ENCODE measurements around the gene SOHLH1. TPM values are rescaled to one million over a fixed set of nuclear protein-coding genes. Genes with fewer than 3 reads are reported as not detected.

The SOHLH1 gene
- total RNA-seq, 4 donors from 2014 or later: not detected

DNA sequence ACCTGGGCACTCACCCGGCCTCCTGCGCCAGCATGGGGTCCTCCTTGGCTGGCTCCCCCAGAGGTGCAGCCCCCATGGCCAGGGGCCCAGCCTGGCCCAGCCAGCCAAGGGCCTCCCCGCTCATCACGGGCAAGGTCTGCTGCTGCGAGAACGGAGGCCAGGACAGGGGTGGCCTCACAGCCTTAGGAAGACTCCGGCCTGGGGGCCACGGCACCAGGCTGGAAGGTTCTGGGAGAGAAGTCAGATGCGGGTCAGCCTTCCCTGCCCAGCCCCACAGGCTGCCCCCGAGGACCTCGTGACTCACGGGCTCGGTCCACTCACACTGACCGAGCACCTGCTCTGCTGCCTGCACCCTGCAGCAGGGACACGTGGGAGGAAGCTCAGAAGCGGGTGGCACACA, 4.2 kb downstream of the SOHLH1 start:
- TF ChIP-seq POLR2AphosphoS5 (IDR thresholded peaks at IDR 0.05): no peak
- TF ChIP-seq, protein P1, sequence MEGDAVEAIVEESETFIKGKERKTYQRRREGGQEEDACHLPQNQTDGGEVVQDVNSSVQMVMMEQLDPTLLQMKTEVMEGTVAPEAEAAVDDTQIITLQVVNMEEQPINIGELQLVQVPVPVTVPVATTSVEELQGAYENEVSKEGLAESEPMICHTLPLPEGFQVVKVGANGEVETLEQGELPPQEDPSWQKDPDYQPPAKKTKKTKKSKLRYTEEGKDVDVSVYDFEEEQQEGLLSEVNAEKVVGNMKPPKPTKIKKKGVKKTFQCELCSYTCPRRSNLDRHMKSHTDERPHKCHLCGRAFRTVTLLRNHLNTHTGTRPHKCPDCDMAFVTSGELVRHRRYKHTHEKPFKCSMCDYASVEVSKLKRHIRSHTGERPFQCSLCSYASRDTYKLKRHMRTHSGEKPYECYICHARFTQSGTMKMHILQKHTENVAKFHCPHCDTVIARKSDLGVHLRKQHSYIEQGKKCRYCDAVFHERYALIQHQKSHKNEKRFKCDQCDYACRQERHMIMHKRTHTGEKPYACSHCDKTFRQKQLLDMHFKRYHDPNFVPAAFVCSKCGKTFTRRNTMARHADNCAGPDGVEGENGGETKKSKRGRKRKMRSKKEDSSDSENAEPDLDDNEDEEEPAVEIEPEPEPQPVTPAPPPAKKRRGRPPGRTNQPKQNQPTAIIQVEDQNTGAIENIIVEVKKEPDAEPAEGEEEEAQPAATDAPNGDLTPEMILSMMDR (IDR thresholded peaks at IDR 0.05): no peak
- no peak for TF ChIP-seq POLR2A (IDR thresholded peaks at IDR 0.05; ENCODE audit: low read depth)
- no peak for TF ChIP-seq EP300 (IDR thresholded peaks at IDR 0.05)
- intact Hi-C loops (cut with DNase I): no loop called here
- Histone ChIP-seq H3K4me3 (no peak overlapping the region), H3K27ac (replicated peaks in 1 of 4) (no peak overlapping the region), H3K4me1 (no peaks in the 10 kb centered on the region), H3K27me3 (peaks cover 0 to 56% (median 0%) of the 10 kb centered on the region in 4 donors), H3K9me3 (no peaks in the 10 kb centered on the region), H3K36me3 (no peaks in the 10 kb centered on the region)
- 76% methylated on average over 3 of the region's 16 CpGs for WGBS
- DNase-seq (ENCODE audit: extremely low spot score): no peak

DNA sequence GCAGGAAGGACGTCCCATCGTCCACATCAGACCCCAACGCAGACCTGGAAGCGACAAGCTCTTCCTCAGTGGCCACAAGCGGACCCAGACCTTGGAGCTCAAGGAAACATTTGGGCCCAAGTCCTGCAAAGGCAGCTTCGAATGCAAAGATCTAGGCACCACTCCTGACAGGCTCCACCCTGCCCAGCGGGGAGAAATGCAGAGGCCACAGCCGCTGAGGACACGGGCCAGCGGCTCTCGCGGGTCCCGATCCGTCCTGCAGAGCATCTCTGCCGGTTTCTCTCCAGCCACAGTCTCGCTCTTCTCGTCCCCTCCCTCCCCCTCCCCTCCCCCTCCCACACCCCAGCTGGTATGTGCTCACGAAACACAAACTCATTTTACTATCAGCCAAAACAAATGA, 4.9 kb downstream of the SOHLH1 start:
- no peaks in the 10 kb centered on the region for H3K9me3 ChIP-seq
- TF ChIP-seq POLR2A (IDR thresholded peaks at IDR 0.05; ENCODE audit: low read depth): no peak
- TF ChIP-seq POLR2AphosphoS5 (IDR thresholded peaks at IDR 0.05): no peak
- no peak for TF ChIP-seq EP300 (IDR thresholded peaks at IDR 0.05)
- TF ChIP-seq, protein P1 (IDR thresholded peaks at IDR 0.05): no peak
- no peak for DNase-seq (ENCODE audit: extremely low spot score)
- no peaks in the 10 kb centered on the region for H3K4me1 ChIP-seq
- H3K27me3 ChIP-seq: peaks cover 0 to 56% (median 0%) of the 10 kb centered on the region in 4 donors
- 61% methylated on average over 17 of the region's 18 CpGs for WGBS
- no peak overlapping the region for H3K27ac ChIP-seq (replicated peaks in 1 of 4)
- H3K4me3 ChIP-seq: no peak overlapping the region
- intact Hi-C loops (cut with DNase I): no loop called here
- H3K36me3 ChIP-seq: no peaks in the 10 kb centered on the region

- 89% methylated on average over 9 of the region's 11 CpGs for WGBS
- peaks cover 0 to 58% (median 0%) of the 10 kb centered on the region in 4 donors for H3K27me3 ChIP-seq
Measured at GRCh38 chr9:135693771-135694170, 5.5 kb downstream of the SOHLH1 start.

GRCh38 chr9:135693265-135693664, 6.0 kb downstream of the SOHLH1 start:
- Histone ChIP-seq H3K4me3 (no peak overlapping the region), H3K4me1 (no peaks in the 10 kb centered on the region), H3K27me3 (peaks cover 0 to 61% (median 0%) of the 10 kb centered on the region in 4 donors), H3K9me3 (no peaks in the 10 kb centered on the region), H3K36me3 (no peaks in the 10 kb centered on the region), H3K27ac (replicated peaks in 1 of 4) (no peak overlapping the region)
- no peak for DNase-seq (ENCODE audit: extremely low spot score)
- TF ChIP-seq EP300 (IDR thresholded peaks at IDR 0.05): no peak
- TF ChIP-seq, protein P1 (IDR thresholded peaks at IDR 0.05): no peak
- intact Hi-C loops (cut with DNase I): no loop called here
- WGBS: 84% methylated on average over 16 of the region's 16 CpGs

More at GRCh38 chr9:135693771-135694170, 5.5 kb downstream of the SOHLH1 start:
- TF ChIP-seq POLR2AphosphoS5 (IDR thresholded peaks at IDR 0.05) (no peak), POLR2A (IDR thresholded peaks at IDR 0.05; ENCODE audit: low read depth) (no peak), EP300 (IDR thresholded peaks at IDR 0.05) (no peak)
- TF ChIP-seq, protein P1 (IDR thresholded peaks at IDR 0.05): no peak
- Histone ChIP-seq H3K4me3 (no peak overlapping the region), H3K36me3 (no peaks in the 10 kb centered on the region), H3K27ac (replicated peaks in 1 of 4) (no peak overlapping the region), H3K4me1 (no peaks in the 10 kb centered on the region), H3K9me3 (no peaks in the 10 kb centered on the region)
- no peak for DNase-seq (ENCODE audit: extremely low spot score)
- intact Hi-C loops (cut with DNase I): no loop called here

GRCh38 chr9:135692410-135692809, 6.9 kb downstream of the SOHLH1 start:
- peaks cover 0 to 69% (median 0%) of the 10 kb centered on the region in 4 donors for H3K27me3 ChIP-seq
- no peaks in the 10 kb centered on the region for H3K9me3 ChIP-seq
- 71% methylated on average over 3 of the region's 11 CpGs for WGBS
- TF ChIP-seq POLR2AphosphoS5 (IDR thresholded peaks at IDR 0.05) (no peak), EP300 (IDR thresholded peaks at IDR 0.05) (no peak), POLR2A (IDR thresholded peaks at IDR 0.05; ENCODE audit: low read depth) (no peak)
- TF ChIP-seq, protein P1 (IDR thresholded peaks at IDR 0.05): no peak
- intact Hi-C loops (cut with DNase I): no loop called here
- no peaks in the 10 kb centered on the region for H3K36me3 ChIP-seq
- no peak overlapping the region for H3K27ac ChIP-seq (replicated peaks in 1 of 4)
- no peak for DNase-seq (ENCODE audit: extremely low spot score)
- no peaks in the 10 kb centered on the region for H3K4me1 ChIP-seq
- no peak overlapping the region for H3K4me3 ChIP-seq

Data from esophagus muscularis mucosa (tissue), 4 donors.